Endometrium (tissue), 2 donors: ENCODE data around the gene SLC16A10.
"Not testable (repeated sequence)": the region's sequence is repeated elsewhere in the genome, so short reads cannot be mapped to it uniquely, and the experiment has no call there.

Source experiments
- FAIRE-seq: peaks from 2 replicates; lab custom pipeline; 2012; peaks lifted over from hg19 to GRCh38; lab: Jason Lieb, UNC
- donor health status: control.
- donor health status: control.

SLC16A10 gene

DNA sequence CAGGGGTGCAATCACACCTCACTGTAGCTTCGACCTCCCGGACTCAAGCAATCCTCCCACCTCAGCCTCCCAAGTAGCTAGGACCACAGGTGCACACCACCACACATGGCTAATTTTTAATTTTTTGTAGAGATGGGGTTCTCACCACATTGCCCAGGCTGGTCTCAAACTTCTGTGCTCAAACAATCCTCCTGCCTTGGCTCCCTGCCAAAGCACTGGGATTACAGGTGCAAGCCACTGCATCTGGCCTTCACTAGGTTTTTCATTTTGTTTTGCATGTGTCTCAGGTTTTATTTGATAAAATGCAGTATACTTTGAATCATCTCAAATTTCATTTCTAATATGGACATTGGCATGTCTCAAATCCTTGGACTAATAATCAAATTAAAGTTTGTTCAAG, 98.7 kb downstream of the SLC16A10 start:
- no peak for FAIRE-seq

DNA sequence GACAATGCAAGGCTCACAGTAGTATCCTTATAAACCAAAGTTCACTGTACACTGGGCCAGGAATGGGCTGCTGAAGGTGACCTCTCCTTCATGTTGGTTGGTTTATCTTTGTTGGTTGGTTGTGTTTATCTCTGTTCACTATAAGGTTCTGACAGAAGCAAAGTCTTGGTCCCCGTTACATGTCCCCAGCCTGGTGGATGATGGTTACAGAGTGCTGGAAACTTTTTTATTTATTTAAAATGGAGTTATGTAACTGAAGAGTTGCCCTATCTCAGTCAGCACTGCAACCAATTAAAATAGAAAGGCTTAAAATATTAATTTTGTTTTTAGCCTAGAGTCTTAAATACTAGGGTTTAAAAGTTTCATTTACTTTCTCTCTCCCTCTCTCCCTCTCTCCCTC, 100.6 kb downstream of the SLC16A10 start:
- FAIRE-seq: no peak

- FAIRE-seq: not testable (repeated sequence)
Measured at GRCh38 chr6:111189666-111190210, 102.4 kb downstream of the SLC16A10 start.

DNA sequence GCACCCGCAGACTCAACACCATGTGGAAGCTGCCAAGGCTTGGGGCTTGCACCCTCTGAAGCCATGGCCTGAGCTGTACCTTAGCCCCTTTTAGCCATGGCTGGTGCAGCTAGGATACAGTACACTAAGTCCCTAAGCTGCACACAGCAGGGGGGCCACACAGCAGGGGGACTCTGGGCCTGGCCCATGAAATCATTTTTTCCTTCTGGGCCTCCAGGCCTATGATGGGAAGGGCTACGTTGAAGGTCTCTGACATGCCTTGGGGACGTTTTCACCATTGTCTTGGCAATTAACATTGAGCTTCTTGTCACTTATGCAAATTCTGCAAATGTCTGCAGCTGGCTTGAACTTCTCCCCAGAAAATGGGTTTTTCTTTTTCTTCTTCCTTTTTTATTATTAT, 103.3 kb downstream of the SLC16A10 start:
- FAIRE-seq: no peak

GRCh38 chr6:111191136-111191535, 103.8 kb downstream of the SLC16A10 start:
- FAIRE-seq: not testable (repeated sequence)

- no peak for FAIRE-seq
Measured at GRCh38 chr6:111192911-111193555, 105.7 kb downstream of the SLC16A10 start.

DNA sequence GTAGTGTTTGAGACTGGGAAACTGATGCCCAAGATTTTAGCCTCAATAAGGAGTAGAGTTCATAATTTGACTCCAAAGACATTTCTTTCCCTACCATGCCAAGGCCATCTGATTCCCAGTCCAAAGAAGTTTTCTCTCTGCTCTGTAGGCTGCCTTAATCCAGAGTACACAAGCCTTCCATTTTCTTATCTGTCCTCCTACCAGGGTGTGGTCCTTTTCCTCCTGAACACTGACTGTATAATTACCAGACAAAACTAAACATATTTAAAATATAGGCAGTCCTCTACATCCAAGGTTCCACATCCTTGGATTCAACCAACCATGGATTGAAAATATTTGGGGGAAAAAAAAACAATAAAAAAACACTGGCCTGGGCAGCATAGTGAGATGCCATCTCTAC, 108.4 kb downstream of the SLC16A10 start:
- FAIRE-seq: no peak

DNA sequence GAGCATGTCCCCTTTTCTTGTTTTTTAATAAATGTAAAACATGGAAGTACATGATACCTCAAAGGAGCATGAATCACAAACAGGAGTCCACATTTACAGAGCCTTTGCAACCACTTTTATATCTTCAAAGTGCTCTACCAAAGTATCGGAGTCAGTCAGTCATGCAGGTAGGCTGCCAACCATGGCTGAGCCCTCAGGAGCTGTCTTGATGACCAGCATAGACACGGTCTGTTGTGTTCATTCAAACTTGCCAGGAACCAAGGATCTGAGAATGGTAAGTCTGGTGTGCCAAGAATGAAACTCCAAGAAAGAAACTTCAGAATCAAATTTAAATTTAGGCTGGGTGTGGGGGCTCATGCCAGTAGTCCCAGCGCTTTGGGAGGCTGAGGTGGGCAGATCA, 111.5 kb downstream of the SLC16A10 start:
- no peak for FAIRE-seq

- no peak for FAIRE-seq
Measured at GRCh38 chr6:111199935-111200334, 112.6 kb downstream of the SLC16A10 start.

DNA sequence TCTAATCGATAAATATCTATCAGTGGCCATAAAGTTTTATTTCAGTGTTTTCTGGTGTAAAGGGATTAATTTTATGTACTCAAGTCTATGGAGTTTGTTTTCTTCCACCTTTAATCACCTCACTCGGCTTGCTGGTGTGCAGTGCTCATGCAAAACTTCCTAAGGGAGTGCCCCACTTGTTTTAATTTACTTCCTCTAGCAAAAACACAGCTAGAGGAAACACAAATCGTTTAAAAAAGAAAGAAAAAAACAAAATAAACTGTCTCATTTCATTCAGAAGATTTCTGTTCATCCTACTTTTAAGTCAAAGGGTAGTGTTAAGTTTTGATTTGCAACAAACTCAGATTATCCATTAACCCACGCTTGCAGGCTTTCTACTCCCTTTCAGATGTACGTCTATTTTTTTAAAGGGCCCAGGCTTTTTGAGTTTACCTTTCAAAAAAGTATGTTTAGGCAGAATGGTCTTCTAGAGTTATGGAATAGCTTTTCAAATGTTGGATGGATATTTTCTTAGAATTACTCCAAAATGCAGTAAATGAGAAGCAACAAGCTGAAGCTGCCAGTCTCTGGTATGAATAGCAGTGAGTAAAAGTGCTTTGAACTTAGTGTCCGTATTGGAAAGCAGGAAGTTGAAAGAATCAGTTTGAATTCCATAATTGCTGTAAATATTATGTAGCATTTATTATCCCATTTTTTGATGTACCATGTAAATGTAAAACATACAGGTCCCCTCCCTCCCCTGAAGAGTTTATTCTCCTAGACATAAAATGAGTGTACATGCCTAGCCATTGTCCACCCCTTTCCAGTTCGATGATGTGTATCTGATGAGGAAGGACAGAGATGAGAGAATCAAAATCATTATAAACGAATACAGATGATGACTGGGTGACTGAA, 113.3 kb downstream of the SLC16A10 start:
- no peak for FAIRE-seq

DNA sequence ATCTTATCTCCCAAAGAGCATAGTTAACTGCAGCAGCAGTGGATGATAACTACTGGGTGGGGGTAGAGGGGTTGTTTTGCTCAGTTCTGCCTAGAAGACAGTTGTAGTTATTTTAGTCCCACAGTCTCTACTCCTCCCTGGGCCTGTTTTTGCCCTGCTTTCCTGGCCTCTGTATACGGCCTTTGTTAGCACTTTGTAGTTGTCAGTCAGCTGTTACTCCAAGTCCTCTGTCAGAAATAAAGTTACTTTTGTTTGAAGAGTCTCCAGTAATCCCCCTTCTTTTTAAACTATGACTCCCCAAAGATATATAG, 113.9 kb downstream of the SLC16A10 start:
- FAIRE-seq: no peak

DNA sequence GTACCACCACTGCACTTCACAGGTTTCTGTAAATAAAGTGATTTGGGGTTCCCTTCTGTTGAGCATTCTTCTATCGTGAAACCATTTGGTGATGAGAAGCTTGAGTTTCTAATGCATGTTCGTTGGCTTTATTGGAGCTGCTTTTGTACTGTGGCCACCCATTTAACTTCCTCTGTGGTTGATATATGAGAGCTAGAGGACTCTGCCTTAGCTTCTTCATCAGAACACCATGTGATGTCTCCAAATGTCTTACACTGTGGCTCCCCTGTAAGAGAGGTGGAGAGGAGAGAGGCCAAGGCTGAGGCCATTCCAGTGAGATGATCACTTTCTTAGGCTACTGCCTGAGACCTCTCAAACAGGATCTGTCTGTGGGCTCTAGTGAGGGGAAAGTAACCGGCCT, 114.5 kb downstream of the SLC16A10 start:
- no peak for FAIRE-seq

GRCh38 chr6:111203539-111203938, 116.2 kb downstream of the SLC16A10 start:
- not testable (repeated sequence) for FAIRE-seq

DNA sequence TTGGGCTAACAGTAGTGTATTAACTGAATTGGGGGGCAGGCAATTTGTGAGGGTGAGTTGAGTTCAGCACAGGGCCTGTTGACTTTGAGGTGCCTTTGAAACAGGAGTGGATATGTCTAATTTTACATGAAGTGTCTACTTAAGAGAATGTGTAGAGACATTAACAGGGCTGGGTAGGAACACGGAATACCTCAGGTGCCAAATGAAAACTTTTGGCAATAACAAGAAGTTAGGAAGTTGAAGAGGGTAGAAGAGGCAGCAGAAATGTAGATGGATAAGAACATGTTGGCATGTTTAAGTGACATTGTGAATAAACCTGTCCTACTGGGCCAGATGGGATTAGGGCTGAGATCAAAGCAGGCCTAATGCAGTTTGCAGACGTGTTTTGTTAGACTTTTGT, 117.0 kb downstream of the SLC16A10 start:
- no peak for FAIRE-seq

- no peak for FAIRE-seq
Measured at GRCh38 chr6:111204881-111205280, 117.6 kb downstream of the SLC16A10 start.

DNA sequence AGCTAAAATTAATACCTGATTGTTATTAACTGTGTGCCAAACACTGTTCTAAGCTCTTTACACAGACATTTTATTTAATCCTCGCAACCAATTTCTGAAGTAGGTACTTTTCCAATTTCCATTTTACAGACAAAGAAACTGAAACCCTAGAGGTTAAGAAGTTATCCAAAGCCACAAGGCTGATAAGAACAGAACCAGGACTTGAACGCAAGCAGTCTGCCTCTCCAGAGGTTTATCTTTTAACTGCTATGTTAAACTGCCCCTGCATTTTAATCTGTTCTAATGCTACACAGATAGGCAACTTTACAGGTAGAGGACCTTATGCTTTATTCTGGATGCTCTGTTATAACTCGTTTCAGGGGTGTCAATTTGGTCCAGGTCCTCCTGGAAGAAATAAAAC, 118.2 kb downstream of the SLC16A10 start:
- FAIRE-seq: no peak

DNA sequence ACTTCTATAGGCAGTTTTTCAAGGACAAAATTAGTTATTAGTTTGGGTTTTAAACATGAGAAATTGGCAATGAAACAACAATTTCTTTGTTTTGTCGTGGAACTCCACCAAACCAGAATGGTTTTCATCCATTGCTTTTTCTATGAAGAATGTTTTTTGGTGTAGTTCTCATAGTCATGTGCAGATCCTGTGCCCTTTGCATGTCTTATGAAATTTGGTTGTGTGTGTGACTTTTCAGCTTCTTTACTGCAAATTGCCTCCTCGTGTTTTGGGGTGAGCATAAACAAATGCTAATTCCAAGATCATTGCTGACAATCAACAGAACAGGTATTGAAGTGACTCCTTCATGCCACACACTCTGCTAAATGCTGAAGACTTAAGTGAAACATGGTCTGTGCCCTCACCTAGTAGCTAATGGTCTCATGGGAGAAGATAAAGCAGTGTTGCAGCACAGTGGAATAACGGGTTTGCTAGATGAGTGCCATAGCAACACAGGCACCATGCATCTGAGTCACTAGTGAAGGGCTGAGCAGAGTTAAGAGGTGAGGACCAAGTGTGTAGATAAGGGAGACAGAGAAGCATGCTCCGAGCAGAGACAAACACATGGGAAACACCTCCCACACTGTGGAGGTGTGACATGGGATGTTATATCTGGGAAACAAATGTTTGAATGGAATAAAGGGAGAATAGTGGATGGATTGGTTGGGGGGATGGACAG, 120.0 kb downstream of the SLC16A10 start:
- no peak for FAIRE-seq

- no peak for FAIRE-seq
Measured at GRCh38 chr6:111208933-111209332, 121.6 kb downstream of the SLC16A10 start.

DNA sequence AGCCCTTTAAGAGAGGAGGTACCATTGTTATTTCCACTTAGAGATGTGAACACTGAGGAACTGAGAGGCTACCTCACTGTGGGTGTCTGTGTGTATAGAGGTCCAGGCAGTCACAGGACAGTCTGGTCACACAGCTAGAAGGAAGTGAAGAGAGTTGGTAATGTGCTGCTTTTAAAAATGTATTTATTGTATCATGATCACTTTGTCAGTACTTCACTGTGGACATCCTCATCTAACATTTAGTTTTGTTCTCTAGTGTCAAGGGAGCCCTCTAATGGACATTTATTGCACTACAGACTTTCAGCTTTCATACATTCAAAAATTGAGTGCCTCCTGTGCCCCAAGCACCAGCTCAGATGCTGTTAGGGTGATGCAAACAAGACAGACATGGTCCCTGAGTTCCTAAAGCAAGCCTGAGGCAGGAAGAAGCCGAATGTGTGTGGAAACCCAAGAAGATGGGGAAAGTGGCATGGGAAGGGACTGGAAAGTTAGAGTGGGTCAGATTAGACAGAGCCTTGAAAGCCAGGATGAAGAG, 123.0 kb downstream of the SLC16A10 start:
- FAIRE-seq: no peak

- no peak for FAIRE-seq
Measured at GRCh38 chr6:111211411-111212030, 124.2 kb downstream of the SLC16A10 start.

DNA sequence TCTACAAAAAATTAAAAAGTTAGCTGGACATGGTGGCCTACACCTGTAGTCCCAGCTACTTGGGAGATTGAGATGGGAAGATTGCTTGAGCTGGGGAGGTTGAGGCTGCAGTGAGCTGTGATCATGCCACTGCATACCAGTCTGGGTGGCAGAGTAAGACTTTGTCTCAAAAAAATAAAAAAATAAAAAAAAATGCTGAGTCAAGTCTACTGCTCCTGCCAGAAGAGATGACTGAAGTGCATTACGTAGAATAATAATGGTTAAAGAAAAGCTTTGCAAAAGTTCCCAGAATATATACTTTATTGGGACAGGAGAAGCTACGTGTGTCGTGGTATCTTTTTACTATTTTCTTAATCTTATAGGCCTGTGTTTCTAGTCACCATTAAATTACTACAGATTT, 125.3 kb downstream of the SLC16A10 start:
- no peak for FAIRE-seq

DNA sequence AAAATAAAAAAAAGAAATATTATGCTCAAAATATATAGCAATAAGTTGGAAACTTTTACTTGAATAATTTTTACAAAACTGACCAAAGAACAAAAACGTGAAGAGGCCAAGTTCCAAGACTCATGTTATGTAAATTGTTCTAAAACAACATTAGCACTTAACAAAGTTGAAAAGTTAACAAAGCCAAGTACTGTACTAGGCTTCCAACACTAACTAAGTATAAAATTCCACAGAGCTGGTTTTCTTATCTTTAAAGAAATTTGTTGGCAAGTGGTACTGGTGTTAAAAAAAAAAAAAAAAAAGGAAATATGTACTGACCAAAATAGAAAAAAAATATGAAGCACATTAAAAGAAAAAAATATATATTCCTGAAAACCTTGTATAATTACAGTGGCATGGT, 127.8 kb downstream of the SLC16A10 start:
- FAIRE-seq: no peak
